IMR-90 (cell line): ENCODE measurements around the gene AMACR. TPM values are rescaled to one million over a fixed set of nuclear protein-coding genes. Genes with fewer than 3 reads are reported as not detected.

Experiments used
- ATAC-seq: fragments of 200-7000 bp; cut with Tn5 transposase; 2 replicates; pipeline ENCODE4 v1.9.1; 2020; ENCODE audit warnings: low read depth, mild to moderate bottlenecking, moderate library complexity
- BruUV-seq: library from RNA; stranded (reverse); fragments of 400-500 nt; replicated peaks from 2 replicates; lab custom pipeline; 2021; lab: Mats Ljungman, UMichigan
- CTCF ChIA-PET: fragments of 300-600 bp; formaldehyde crosslinking; extraction: SDS; loops from one replicate; lab custom pipeline; 2021; ENCODE audit warnings: antibody characterized with exemption; lab: Yijun Ruan, JAX
- POLR2A ChIA-PET: fragments of 300-600 bp; sonication (Branson Sonifier 250); formaldehyde crosslinking; loops from one replicate; lab custom pipeline; 2022; ENCODE audit warnings: antibody characterized with exemption; ENCODE audit not compliant: unreplicated experiment; lab: Charles Lee
- DNase-seq: peaks from one replicate; pipeline ENCODE4 v3.0.0; 2013
- H2AFZ ChIP-seq: replicated peaks from 2 replicates; pipeline ENCODE3; 2013; ENCODE audit warnings: low read length, mild to moderate bottlenecking; ENCODE audit not compliant: poor library complexity
- H2AK5ac ChIP-seq: 2 replicates; pipeline ENCODE4 v1.6.1; 2013; ENCODE audit warnings: low read depth, low read length, inconsistent platforms
- H2AK9ac ChIP-seq: replicated peaks from 2 replicates; pipeline ENCODE3; 2013; ENCODE audit warnings: mild to moderate bottlenecking, low read depth, low read length, moderate library complexity; ENCODE audit not compliant: poor library complexity
- H2BK120ac ChIP-seq: 2 replicates; pipeline ENCODE4 v1.6.1; 2013; ENCODE audit warnings: low read depth, low read length, inconsistent platforms
- H2BK15ac ChIP-seq: 3 replicates; pipeline ENCODE4 v1.6.1; 2013; ENCODE audit warnings: low read depth, low read length, inconsistent platforms
- H2BK20ac ChIP-seq: 2 replicates; pipeline ENCODE4 v1.6.1; 2013; ENCODE audit warnings: low read depth, mild to moderate bottlenecking, inconsistent platforms, low read length, moderate library complexity
- H2BK5ac ChIP-seq: 2 replicates; pipeline ENCODE4 v1.6.1; 2013; ENCODE audit warnings: mild to moderate bottlenecking, low read depth, low read length, inconsistent platforms; ENCODE audit not compliant: poor library complexity, severe bottlenecking
- H3K14ac ChIP-seq: replicated peaks from 2 replicates; pipeline ENCODE4 v1.6.1; 2013; ENCODE audit warnings: low read depth, low read length, inconsistent platforms
- H3K18ac ChIP-seq: 2 replicates; pipeline ENCODE4 v1.6.1; 2013; ENCODE audit warnings: low read depth, low read length, control low read depth
- H3K23ac ChIP-seq: 2 replicates; pipeline ENCODE4 v1.6.1; 2013; ENCODE audit warnings: low read depth, low read length, inconsistent platforms
- H3K27ac ChIP-seq: 2 replicates; pipeline ENCODE4 v1.5.1; 2013; ENCODE audit warnings: mild to moderate bottlenecking, control low read depth, low read length; ENCODE audit not compliant: insufficient read depth
- H3K27me3 ChIP-seq: 2 replicates; pipeline ENCODE4 v1.6.1; 2013; ENCODE audit warnings: low read length; ENCODE audit not compliant: control insufficient read depth, insufficient read depth
- H3K36me3 ChIP-seq: 2 replicates; pipeline ENCODE4 v1.6.1; 2013; ENCODE audit warnings: low read length, mixed read lengths; ENCODE audit not compliant: control insufficient read depth, insufficient read depth
- H3K4ac ChIP-seq: 2 replicates; pipeline ENCODE4 v1.6.1; 2013; ENCODE audit warnings: low read depth, low read length, inconsistent platforms
- H3K4me1 ChIP-seq: 2 replicates; pipeline ENCODE4 v1.6.1; 2013; ENCODE audit warnings: low read length, mixed read lengths; ENCODE audit not compliant: control insufficient read depth, insufficient read depth
- H3K4me2 ChIP-seq: 2 replicates; pipeline ENCODE4 v1.6.1; 2013; ENCODE audit warnings: low read depth, mild to moderate bottlenecking, control low read depth, low read length, moderate library complexity
- H3K4me3 ChIP-seq: 2 replicates; pipeline ENCODE4 v1.5.1; 2013; ENCODE audit warnings: low read depth, mild to moderate bottlenecking, control low read depth, low read length, moderate library complexity; ENCODE audit not compliant: insufficient read depth
- H3K56ac ChIP-seq: 2 replicates; pipeline ENCODE4 v1.6.1; 2013; ENCODE audit warnings: low read length, inconsistent platforms; ENCODE audit not compliant: insufficient read depth; ENCODE audit errors: extremely low read depth
- H3K79me1 ChIP-seq, 2 experiments: 2 replicates each; pipeline ENCODE4 v1.6.1; 2013; ENCODE audit warnings: low read length in 2 of 2, inconsistent platforms in 1 of 2, low read depth in 1 of 2
- H3K9ac ChIP-seq: 2 replicates; pipeline ENCODE4 v1.6.1; 2013; ENCODE audit warnings: low read depth, low read length, control low read depth
- H3K9me1 ChIP-seq: 2 replicates; pipeline ENCODE4 v1.6.1; 2013; ENCODE audit warnings: low read length, inconsistent platforms; ENCODE audit not compliant: insufficient read depth
- H3K9me3 ChIP-seq: 2 replicates; pipeline ENCODE4 v1.6.1; 2013; ENCODE audit warnings: low read length; ENCODE audit not compliant: control insufficient read depth, insufficient read depth
- H4K20me1 ChIP-seq: 2 replicates; pipeline ENCODE4 v1.6.1; 2013; ENCODE audit warnings: low read length, inconsistent platforms; ENCODE audit not compliant: insufficient read depth
- H4K5ac ChIP-seq: 2 replicates; pipeline ENCODE4 v1.6.1; 2013; ENCODE audit warnings: mild to moderate bottlenecking, low read depth, low read length, control low read depth
- H4K8ac ChIP-seq, 2 experiments: 2 replicates each; pipeline ENCODE4 v1.6.1; 2013; ENCODE audit warnings: low read depth in 2 of 2, low read length in 2 of 2, control low read depth in 1 of 2, inconsistent platforms in 1 of 2
- H4K91ac ChIP-seq: 2 replicates; pipeline ENCODE4 v1.6.1; 2013; ENCODE audit warnings: low read depth, low read length, inconsistent platforms; ENCODE audit not compliant: insufficient read depth
- RFX5 ChIP-seq: IDR thresholded peaks from 2 replicates; pipeline ENCODE4 v1.8.0; 2012; ENCODE audit warnings: low read depth, mild to moderate bottlenecking, low read length, moderate library complexity
- USF2 ChIP-seq: fragments of 150-350 bp; IDR thresholded peaks from 2 replicates; pipeline ENCODE4 v1.6.1; 2017; ENCODE audit warnings: mild to moderate bottlenecking, antibody characterized with exemption, low read length, low read depth
- WGBS, 2 experiments: methylation state at CpG; one replicate each; pipeline versions ENCODE4 v1.1.5 to v1.1.7; 2013; ENCODE audit warnings: missing lambda C conversion rate in 2 of 2; ENCODE audit not compliant: insufficient read length in 1 of 2; ENCODE audit errors: extremely low coverage in 2 of 2; 5-methylcytosine and 5-hydroxymethylcytosine counted together
- dilution Hi-C: fragments of 300-500 bp; cut with HindIII; formaldehyde crosslinking; loops from one replicate; pipeline ENCODE4 v1.14.3; 2018; ENCODE audit warnings: low sequenced_read_pairs; ENCODE audit not compliant: unreplicated experiment
- in situ Hi-C: fragments of 300-500 bp; cut with MboI; formaldehyde crosslinking; loops from 3 replicates; pipeline ENCODE4 v1.14.3; 2019; ENCODE audit warnings: low sequenced_read_pairs, inconsistent platforms, mixed read lengths
- intact Hi-C: fragments of 100-400 bp; cut with micrococcal nuclease; formaldehyde crosslinking; loops from 2 replicates; pipeline ENCODE4 v1.10.0; 2022
- polyA plus RNA-seq, 3 experiments: library from polyadenylated mRNA; depleted of rRNA; stranded (reverse); fragments of >200 nt; gene quantifications; 2 replicates each; pipeline ENCODE4 v1.2.3, GENCODE V29; 2012; ENCODE audit warnings: low replicate concordance in 1 of 3
- total RNA-seq: library from RNA; depleted of rRNA; stranded (reverse); fragments of >200 nt; gene quantifications from 2 replicates; pipeline ENCODE4 v1.2.3, GENCODE V29; 2012

AMACR gene
- total and polyA plus RNA-seq, 2 of the 4 experiments (the other 2 are of a cell fraction) = 8.2 to 12.9 TPM

GRCh38 chr5:33981408-33982162, 26.3 kb downstream of the AMACR start:
- no peak overlapping the region for H3K27ac ChIP-seq
- DNase-seq (peak; percentile 44), ATAC-seq (peak; percentile 75)
- no peak overlapping the region for H3K14ac ChIP-seq
- no peak overlapping the region for H3K56ac ChIP-seq
- H3K4ac ChIP-seq = no peak overlapping the region
- peaks cover 4% of the 10 kb centered on the region; the same call in 1 of the 2 replicates for H3K4me1 ChIP-seq
- H4K5ac ChIP-seq = no peak overlapping the region
- H3K9ac ChIP-seq = no peak overlapping the region
- H3K9me1 ChIP-seq = peaks cover 4% of the 10 kb centered on the region; the same call in 1 of the 2 replicates
- ChIA-PET POLR2A (interaction anchor here (0.5 to 0.6 kb wide), 2 partner anchors 14 to 1274 kb away, joined by 4 to 8 read pairs; no protein-coding TSS in a partner anchor), CTCF (no interaction called here)
- no peak for TF ChIP-seq RFX5
- peak; percentile 26; the same call in 1 of the 2 replicates for TF ChIP-seq USF2
- no peaks in the 10 kb centered on the region for H3K9me3 ChIP-seq
- no peak overlapping the region for H2BK120ac ChIP-seq
- H4K8ac ChIP-seq = no peak overlapping the region
- H3K36me3 ChIP-seq = no peaks in the 10 kb centered on the region
- no TSS peak for BruUV-seq
- H2BK5ac ChIP-seq = no peak overlapping the region
- no peak overlapping the region for H3K23ac ChIP-seq
- no peak overlapping the region for H2AK9ac ChIP-seq
- no peak overlapping the region for H4K91ac ChIP-seq
- no peak overlapping the region for H2AK5ac ChIP-seq
- H2BK15ac ChIP-seq = no peak overlapping the region
- in situ Hi-C loops (loop anchor here (25.0 kb wide), 1 partner anchor 906 kb away; no protein-coding TSS in a partner anchor), intact Hi-C loops (no loop called here), dilution Hi-C loops (no loop called here)
- no peak overlapping the region for H3K18ac ChIP-seq
- no peak overlapping the region for H3K4me3 ChIP-seq
- no peak overlapping the region for H3K4me2 ChIP-seq
- no peak overlapping the region for H2AFZ ChIP-seq
- H2BK20ac ChIP-seq = no peak overlapping the region
- no peaks in the 10 kb centered on the region for H3K79me1 ChIP-seq
- H4K20me1 ChIP-seq = no peaks in the 10 kb centered on the region
- WGBS, 2 experiments = no CpG with 5 or more reads among the region's 8 CpGs
- H3K27me3 ChIP-seq = peaks cover 6% of the 10 kb centered on the region
